ENCODE results near the gene ZNF394.

The ZNF394 gene

DNA sequence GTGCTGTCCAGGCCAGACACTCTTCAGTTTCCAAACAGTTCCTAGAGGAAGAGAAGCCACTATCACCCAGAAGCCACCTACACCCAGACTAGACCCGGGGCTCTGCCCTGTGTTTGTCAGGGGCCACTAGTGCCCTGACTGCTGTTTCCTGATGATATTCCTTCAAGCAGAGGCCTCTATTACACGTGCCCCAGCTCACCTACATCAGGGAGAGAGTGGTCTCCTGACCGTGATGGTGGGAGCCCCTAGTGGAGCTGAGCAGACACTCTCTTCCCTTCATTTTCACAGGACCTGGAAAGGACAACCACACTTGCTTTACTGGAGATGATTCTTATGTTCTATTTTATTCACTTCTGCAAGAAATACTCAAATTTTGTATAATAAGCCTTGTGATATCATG lies 9.2 kb downstream of the ZNF394 start:
- no peak for DNase-seq

DNA sequence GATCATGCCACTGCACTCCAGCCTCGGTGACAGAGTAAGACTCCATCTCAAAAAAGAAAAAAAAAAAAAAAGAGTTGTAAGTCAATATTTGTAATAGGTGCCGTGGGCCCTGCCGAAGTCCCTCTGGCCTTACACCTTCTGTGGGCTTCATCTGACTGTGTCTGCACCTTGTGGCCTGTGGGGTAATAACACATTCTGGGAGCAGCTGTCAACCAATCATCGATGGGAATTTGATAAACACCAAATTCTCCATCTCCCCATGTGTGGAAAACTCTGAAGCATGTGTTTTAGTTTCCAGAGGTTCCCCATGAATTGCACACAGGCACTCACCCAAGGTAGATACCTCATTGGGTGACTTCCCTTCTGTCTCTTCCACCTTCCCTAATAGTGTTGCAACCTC lies 10.8 kb downstream of the ZNF394 start:
- DNase-seq = peak; percentile 20

DNA sequence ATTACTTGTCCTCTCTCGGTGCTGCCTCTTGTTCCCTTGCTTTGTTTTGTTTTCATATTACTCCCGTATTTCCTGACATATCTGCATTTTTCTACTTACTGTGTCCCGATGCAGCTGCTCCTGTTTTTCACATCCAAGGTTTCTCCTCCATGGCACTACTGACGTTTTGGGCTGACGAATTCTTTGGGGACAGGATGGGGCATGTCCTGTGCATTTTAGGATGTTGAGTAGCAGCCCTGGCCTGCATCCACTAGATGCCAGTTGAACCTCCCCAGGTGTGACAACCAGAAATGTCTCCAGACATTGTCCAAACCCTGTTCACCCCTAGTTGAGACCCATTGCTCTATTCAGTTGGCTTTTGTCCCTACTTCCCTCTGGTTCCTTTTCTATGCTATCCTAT lies 15.0 kb downstream of the ZNF394 start:
- DNase-seq = no peak

DNA sequence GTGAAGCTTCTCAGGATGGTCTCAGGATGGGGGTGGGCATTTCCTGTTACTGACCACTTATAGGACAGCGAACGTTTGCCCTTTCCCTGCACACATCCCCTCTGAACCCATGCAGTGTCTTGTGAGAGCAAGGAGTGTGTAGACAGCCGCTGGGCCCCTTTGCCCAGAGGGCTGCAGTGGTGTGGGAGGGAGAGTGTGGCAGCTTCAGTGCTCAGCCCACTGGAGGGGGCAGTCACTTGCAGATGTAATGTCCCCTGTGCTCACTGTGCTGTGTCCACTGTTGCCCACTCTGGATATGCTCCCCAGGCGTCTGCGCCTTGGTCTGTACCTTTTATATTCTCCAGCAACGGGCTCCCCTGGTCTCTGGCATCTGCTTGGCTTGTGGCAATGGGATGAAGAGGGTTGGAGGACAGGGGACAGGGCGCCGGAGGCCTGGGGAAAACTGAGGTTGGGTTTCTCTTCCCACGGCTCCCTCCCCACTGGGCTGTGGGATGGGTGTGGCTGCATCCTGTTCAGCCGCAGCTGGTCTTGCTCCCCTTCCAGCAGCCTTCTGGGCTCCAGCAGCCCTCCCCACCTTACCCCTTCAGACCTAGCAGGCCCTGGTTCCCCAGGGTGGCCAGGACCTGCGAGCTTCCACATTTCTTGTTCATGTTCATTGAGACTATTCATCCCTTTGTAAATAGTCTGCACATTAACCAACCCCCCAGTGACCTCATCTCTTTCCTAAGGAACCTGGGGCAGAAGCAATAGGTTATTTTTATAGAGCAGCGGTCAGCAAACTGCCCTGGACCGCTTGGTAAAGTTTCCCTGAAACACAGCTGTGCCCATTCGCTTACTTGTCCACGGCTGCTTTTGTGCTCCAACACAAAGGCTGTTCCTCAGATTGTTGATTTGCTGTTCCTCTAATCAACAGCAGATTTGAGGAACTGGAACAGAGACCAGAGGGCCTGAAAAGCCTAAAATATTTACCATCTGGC lies 21.3 kb downstream of the ZNF394 start:
- no peak for DNase-seq

DNA sequence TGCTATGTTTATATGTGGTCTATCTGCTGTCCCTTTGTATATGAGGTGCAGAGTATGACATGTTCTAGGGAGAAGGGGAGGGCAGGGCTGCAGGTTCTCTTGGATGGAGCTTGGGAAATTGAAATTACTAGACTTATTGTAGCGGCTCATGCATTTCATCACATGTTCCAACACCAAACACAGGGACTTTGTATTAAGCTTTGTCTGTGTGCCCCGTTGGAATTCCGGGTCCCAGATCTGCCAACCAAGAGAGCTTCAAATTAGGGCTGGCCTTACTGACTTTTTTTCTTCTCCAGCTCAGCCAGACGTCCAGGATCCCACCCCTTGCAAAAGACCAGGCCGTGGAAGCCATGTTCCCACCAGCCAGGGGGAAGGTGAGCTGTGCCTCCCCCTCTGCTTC lies 24.0 kb downstream of the ZNF394 start:
- DNase-seq = no peak

DNA sequence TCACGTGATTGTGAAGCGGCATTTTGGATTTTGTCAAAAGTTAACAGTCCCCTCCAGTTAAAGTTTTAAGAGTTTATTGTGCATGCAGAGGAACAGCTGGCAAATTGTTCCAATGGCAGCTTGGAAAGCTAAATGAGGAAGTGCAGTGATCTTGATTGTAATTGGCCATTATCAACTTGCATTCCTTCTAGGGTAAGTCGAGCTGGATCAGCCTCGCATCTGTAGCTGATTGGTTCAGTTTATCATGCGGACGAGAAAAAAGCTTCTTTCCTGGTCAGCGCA lies 26.8 kb downstream of the ZNF394 start:
- DNase-seq = peak; percentile 42

DNA sequence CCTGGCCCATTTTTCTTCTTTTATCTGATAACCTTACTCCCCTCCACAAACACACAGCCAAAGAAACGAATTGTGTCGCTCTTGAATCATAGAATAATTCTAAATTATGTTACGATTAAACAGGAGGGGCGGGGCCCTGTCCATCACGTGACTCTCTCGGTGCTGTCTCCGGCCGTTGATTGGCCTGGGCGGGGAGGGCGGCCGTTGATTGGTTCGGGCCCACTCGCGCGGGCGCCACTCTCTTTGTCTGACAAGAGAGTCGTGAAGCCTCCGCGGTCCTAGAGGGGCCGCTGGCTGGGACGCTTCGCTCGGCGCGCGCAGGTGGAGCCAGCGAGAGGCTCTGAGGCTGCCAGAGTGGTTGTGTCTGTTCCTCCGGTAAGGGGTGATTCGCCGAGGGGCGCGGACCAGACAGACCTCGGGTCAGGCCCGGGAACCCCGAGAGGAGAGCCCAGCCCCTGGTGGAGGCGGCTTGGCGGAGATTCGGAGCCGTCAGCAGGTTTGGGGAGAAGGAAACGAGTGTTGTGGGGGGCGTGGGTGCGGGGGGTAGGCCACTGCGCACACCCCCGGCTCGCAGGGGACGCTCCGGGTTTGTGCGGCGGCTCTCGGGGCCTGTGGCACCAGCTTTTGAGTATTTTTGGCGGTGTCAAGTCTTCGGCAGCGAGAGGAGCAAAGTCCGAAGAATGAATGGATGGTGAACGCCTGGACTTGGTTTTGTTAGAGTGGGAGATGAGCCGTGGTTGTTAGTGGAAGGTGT lies 27.3 kb downstream of the ZNF394 start, which contains the start of gene ZNF789:
Gene ZNF789 (plus strand): TSS at position 330 of the 754 bp plus-strand sequence. CDS start 3,567 bp downstream, outside the sequence.
- peak; percentile 98 for DNase-seq

DNA sequence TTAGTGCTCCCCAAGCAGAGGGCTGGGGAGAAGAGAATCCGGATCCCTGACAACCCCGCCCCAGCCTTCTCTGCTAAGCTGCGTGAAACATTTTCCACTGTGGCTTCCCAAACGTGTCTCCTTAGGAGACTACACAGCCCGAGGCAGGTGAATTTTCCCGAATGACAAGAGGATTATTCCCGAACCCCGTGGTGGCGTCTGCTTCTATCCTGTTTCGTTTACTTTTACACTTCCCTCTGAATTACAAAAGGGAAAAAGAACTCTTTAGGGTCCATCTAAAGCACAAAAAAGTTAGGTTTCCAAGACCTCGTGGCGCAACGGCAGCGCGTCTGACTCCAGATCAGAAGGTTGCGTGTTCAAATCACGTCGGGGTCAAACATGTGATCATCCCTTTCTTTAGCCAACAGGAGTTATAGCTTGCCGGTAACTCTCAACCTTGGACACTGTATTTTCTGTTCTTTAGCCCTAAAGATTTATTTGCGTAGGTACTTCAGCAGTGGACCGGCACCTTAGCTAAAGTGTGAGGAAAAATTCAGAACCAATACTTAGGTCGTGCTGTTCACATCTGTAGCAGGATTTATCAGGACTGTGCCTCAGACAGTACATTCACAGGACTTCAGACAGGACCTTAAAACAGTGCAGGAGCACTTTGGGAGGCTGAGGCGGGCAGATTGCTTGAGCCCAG lies 30.6 kb downstream of the ZNF394 start:
- DNase-seq = no peak

DNA sequence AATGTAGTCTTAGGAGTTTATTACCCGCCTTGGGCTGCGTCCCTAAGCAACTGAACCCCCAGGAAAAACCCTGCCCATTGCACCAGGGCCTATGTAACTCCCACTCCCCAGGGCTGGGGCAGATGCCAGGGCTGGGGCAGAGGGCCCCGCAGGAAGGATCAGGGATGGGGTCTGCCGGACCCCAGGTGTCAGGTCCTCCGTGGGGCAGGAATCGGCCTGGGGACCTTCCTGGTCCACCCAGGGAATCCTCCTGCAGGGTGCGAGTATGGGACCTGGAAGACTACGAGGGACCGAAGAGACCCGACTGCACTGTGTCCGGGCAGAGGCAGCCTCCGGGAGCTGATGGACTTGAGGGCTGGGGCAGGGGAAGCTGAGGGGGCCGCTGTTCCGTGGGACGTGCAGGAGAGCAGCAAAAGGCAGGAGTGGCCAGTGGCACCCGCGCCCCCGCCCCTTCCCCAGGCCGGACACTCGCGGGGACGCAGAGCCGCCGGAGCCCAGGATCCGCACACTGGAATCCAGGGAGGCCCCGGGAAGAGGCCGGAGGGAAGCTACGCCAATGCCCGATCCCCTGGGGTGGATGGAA lies 31.7 kb downstream of the ZNF394 start:
- no peak for DNase-seq

DNA sequence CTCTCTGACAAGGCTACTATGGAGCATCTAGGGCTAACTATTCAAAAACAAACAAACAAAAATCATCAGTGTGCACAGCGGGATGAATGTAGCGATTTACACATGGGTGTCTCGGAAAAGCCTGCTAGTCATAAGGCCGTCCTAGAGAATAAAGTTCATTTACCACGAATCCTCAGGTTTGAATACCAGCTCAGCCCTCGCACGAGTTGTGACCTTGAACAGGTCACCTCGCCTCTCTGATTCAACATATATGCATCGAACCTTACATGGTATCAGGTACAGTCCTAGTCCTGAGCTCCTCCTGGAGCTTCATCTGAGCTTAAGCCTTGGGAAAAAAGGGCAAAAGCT lies 34.7 kb downstream of the ZNF394 start:
- DNase-seq = no peak

DNA sequence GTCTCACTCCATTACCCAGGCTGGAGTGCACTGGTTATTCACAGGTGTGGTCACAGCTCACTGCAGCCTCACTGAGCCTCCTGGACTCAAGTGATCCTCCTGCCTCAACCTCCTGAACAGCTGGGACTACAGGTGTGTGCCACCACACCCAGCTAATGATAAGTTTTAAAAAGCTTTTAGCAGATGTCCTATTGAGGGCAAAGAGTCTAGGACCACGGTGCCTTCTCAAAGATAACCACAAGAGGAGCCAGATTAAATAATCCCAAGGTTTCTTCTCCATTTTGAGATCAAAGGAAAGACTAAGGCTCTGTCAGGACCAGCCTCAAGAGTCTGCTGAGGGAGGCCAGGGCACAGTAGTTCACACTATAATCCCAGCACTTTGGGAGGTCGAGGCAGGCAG lies 38.9 kb downstream of the ZNF394 start:
- no peak for DNase-seq

DNA sequence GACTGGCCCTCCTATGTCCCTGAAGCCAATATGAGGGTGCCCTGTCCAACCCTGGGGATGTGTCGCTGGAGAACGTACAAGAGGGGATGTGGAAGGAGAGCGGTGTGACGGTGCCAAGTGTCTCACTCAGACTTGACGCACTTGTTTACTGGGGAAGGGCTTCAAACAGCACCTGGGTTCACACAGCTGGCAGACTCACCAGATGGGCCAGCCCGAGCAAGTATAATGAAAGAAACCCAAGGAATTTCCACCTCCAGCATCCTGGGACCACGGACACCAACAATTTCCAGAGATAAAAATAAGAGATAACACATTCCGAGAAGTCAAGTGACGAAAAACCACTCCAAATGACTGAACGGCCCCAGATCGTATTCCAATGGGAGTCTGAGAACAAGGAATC lies 39.4 kb downstream of the ZNF394 start:
- DNase-seq = no peak

DNA sequence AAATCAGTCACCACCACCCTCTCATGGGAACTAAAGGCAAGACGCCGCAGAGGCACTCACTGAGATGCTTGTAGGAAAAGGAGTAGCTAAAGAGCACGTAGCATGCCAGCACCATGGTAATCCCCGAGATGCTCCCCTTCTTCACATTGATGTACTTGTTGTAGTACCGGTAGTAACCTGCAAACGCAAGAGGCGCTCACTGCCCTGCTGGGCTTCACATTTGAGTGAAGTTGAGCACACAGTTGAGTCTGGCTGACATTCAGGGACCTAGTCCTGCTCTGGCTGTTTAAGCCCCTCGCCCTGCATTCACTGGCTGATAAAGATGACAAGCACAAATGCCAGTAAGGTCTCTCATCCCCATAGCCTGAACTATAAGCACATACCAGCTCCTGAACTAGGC lies 41.0 kb downstream of the ZNF394 start:
- DNase-seq = peak; percentile 29

DNA sequence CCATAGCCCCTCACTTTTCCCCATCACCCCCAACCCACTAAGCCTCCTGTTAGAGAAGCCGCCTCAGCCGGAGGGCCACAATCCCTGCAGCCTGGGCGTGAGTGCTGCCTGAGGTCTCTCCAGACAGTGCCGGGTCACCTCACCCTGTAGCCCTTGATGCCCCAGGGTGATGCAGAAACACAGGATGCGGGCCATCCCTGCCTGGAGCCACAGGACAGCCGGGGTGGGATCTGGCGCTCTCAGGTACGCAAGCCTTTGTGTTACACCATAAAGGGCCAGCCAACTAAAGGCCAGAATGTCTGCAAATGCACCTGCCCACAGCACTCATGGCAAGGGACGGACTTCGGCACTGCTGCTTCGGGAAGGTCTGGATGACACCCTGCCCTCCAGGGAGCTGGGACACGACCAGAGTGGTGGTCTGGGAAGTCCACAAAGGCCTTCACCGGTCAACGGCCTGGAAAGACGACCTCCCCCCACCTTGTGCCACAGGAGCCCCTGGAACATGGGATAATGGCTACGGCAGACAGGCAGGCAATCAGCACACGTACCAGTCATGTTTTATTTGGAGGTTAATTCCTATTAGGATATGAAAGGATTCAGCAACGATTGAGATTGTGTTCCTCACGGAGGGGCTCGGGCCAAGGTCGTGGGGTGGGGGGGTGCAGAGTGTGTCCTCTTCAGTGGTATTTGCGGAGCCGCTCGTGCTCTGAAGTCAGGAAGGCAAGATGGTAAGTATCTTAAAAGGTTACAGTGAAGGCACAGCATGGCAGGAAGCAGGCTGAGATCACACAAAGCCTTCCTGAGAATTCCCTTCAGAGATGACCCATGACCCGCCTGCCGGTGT lies 42.2 kb downstream of the ZNF394 start:
- no peak for DNase-seq

DNA sequence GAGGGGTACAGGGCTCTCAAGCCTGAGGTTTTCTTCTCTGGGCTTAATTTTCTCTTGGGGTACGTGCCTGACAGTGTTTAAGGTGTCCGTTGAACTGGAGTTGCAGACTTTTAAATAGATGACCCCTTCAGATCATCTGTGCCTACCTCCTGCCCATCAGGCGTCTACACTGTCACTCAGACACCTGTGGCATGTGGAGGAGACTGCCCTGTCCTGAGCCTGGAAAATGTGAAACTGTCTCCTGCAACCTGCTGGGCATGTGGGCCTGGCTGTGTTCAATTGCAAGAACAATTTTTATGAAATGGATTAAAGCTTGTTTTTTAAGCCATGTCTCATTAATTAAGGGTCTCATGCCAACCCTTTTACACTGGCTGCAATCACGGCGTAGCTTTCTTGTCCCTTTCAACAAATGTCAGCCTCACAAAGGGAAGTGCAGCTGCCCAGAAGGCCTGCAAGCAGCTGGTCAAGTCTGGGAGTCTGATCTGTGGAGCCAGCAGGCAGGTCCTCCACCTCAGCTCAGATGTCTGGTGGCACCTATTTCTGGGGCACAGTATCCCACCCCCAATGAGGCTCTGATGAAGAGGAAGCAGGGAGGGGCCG lies 42.9 kb downstream of the ZNF394 start:
- DNase-seq = no peak

DNA sequence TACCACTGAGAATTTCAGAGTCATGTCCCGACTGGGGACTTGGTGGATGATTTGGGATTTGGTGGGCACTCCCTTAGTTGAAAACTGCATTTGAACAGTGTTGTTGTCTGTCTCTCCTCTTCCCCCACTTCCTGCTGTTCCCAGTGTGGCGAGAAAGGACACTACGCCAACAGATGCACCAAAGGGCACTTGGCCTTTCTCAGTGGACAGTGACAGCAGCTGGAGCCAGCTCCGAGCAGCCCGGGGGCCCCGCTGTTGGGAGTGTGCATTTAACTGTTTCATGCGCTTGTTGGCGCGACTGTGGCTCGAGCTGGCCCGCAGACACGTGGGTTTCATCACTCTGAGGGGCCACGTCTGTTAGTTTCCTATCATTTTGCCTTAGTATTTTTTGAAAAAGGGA lies 43.8 kb downstream of the ZNF394 start:
- DNase-seq = no peak

DNA sequence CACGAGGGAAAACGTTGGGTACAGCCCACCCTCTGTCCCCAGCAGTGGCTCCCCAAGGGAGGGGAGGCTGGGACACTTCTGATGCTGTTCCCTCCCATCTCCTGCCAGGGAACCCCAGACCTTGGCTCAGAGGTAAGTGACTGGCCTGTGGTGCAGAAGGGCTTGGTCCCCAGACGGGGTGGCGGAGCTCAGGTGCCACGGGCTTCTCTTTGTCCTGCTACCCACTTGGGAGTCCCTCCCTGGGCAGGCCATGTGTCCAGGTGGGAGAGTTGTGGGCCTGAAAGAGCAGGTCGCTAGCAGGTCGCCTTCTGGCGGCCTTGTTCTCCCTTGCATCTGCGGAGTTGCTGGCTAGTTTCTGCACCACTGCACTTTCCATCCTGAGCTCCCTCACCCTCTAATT lies 44.2 kb downstream of the ZNF394 start:
- no peak for DNase-seq

DNA sequence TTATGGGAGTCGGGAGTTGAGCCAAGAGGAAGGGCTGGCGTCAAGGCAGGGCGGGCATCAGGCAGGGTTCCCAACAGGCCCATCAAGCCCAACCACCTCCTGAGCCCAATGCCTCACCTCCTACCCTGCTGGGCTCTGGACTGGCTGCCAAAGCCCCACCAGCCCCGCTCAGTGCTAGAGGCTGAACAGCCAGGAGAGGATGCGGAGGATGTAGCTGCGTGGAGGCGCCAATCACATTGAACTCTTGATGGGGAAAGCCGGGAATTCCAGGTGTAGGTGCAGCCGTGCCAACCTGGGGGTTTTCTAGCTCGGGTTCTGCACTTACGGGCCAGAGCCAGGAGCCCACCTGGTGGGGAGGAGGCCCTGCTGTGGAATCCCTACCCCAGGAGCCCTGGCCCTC lies 47.0 kb downstream of the ZNF394 start:
- DNase-seq = no peak

DNA sequence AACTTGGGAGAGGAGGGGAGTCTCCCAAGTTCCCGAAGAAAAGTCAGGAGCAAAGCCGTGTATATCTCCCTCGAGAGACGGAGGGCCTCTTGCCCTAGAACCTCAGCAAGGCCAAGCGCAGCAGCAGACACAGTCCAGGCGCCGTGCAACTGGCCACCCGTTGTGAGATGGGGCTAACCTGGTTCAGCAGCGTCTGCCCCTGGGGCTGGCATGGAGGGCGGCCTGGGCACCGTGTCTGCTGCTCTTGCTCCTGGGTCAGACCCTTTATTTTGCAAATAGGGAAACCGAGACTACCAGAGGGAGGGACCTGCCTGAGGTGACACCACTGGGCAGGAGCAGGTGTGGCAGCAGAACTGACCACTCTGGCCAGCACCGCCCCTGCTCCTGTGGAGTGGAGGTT lies 47.5 kb downstream of the ZNF394 start:
- no peak for DNase-seq

DNA sequence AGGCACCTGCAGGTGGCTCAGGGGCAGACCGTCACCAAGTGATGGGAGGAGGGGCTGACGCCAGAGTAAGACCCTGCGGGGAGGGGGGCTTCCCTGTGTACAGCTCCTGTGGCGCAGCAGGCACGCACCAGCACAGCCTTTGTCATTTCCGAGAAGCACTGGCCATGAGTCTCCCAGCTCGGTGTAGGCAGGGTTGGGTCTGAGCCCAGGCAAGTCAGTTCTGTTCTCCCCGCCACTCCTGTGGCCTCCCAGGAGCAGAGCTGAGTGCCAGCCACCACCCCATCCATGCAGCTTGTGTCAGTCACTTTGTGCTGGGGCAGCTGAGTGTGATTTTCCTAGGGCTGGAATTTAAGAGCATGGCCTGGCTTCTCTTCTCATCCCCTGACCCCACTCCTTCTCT lies 48.1 kb downstream of the ZNF394 start:
- DNase-seq = no peak

DNA sequence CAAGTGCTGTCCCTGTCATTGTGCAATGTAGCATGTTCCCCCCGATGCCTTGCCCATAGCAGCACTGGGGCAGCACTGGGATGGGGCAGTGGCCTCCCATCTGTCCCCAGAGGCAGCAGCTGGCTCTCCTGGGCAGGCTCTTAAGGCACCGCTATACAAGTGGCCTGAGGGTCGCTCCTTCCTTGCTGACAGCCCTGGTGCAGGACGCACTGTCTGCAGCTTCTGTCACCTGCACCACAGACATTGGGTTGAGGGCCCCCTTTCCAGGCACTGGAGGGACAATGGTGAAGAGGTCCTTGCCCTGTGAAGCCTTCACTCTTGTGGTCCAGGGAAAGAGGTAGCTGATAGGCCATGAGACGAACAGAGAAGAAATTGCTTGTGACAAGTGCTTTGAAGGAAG lies 50.8 kb downstream of the ZNF394 start:
- no peak for DNase-seq

DNA sequence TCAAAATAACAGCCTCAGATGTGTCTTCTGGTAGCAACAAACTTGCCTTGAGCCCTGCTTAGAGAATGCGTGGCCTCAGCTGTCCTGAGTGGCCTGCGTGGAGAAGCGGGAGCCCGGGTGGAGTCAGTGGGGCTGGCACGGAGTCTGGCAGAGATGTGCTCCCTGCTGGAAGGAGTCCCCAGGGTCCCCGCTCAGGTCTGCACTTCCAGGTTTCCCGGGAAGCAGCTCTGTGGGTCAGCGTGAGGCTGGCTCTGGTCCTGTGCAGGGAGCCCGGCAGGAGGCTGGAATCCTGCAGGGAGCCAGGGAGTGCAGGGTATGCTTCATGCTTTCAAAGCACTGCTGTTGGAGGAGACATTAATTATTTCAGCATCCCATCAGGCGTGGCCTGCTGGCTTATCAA lies 51.2 kb downstream of the ZNF394 start:
- DNase-seq = no peak

Data from CD4-positive, alpha-beta T cell treated with Interleukin-17A for 1 hour (primary cell).